Caco-2 (cell line): ENCODE measurements around the gene ENC1. TPM values are rescaled to one million over a fixed set of nuclear protein-coding genes. Genes with fewer than 3 reads are reported as not detected.

ENCODE experiments used
- BruUV-seq: library from RNA; stranded (reverse); fragments of 400-500 nt; replicated peaks from 2 replicates; lab custom pipeline; 2021; lab: Mats Ljungman, UMichigan
- CTCF ChIA-PET: fragments of 300-600 bp; sonication (Branson Sonifier 250); formaldehyde crosslinking; loops from one replicate; lab custom pipeline; 2022; ENCODE audit warnings: antibody characterized with exemption; lab: Charles Lee
- POLR2A ChIA-PET: fragments of 300-600 bp; sonication (Branson Sonifier 250); formaldehyde crosslinking; loops from one replicate; lab custom pipeline; 2022; ENCODE audit warnings: antibody characterized with exemption; lab: Charles Lee
- DNase-seq, 2 experiments: peaks; one replicate each; pipeline versions ENCODE4 v3.0.0 to v3.0.0-alpha.2; 2020 to 2022
- H3K27me3 ChIP-seq: replicated peaks from 2 replicates; pipeline ENCODE4 v1.6.0; 2011; ENCODE audit warnings: low read length; ENCODE audit not compliant: control insufficient read depth, insufficient read depth
- H3K36me3 ChIP-seq: 2 replicates; pipeline ENCODE4 v1.5.1; 2011; ENCODE audit warnings: low read length; ENCODE audit not compliant: control insufficient read depth, insufficient read depth
- H3K4me1 ChIP-seq: fragments of 250-450 bp; sonication (Bioruptor Pico); 2 replicates; pipeline ENCODE4 v1.5.1; 2020; ENCODE audit warnings: mild to moderate bottlenecking
- H3K4me3 ChIP-seq: 2 replicates; pipeline ENCODE4 v1.5.1; 2011; ENCODE audit warnings: low read depth, mild to moderate bottlenecking, control low read depth, low read length
- H3K9me3 ChIP-seq: fragments of 250-450 bp; sonication (Bioruptor Pico); 2 replicates; pipeline ENCODE4 v1.5.1; 2020; ENCODE audit warnings: mild to moderate bottlenecking, moderate library complexity
- H3K27ac Mint-ChIP-seq: one replicate; pipeline ENCODE4 v1.8.0; 2022; ENCODE audit warnings: mixed read lengths; ENCODE audit not compliant: unreplicated experiment
- H3K27me3 Mint-ChIP-seq: one replicate; pipeline ENCODE4 v1.8.0; 2022; ENCODE audit warnings: mixed read lengths; ENCODE audit not compliant: insufficient read depth, unreplicated experiment
- H3K36me3 Mint-ChIP-seq: one replicate; pipeline ENCODE4 v1.8.0; 2022; ENCODE audit warnings: mild to moderate bottlenecking, mixed read lengths; ENCODE audit not compliant: insufficient read depth, unreplicated experiment
- H3K4me1 Mint-ChIP-seq: one replicate; pipeline ENCODE4 v1.8.0; 2022; ENCODE audit warnings: low read depth, mixed read lengths; ENCODE audit not compliant: unreplicated experiment
- H3K4me3 Mint-ChIP-seq: one replicate; pipeline ENCODE4 v1.8.0; 2022; ENCODE audit warnings: mild to moderate bottlenecking, moderate library complexity, mixed read lengths; ENCODE audit not compliant: unreplicated experiment
- H3K9me3 Mint-ChIP-seq: one replicate; pipeline ENCODE4 v1.8.0; 2022; ENCODE audit warnings: mixed read lengths; ENCODE audit not compliant: unreplicated experiment
- CTCF ChIP-seq, 2 experiments: fragments of 200-600 bp in 1 of 2; IDR thresholded peaks; 1 replicate in 1 of 2; 2 replicates in 1 of 2; pipeline versions ENCODE4 v1.5.1 to v1.8.0; 2011 to 2022; ENCODE audit warnings: antibody characterized with exemption in 1 of 2, control low read depth in 1 of 2, inconsistent platforms in 1 of 2, low read depth in 1 of 2, low read length in 1 of 2, mild to moderate bottlenecking in 1 of 2, moderate library complexity in 1 of 2; ENCODE audit not compliant: insufficient read depth in 1 of 2, severe bottlenecking in 1 of 2, unreplicated experiment in 1 of 2
- intact Hi-C: fragments of 100-400 bp; cut with micrococcal nuclease; formaldehyde crosslinking; loops from one replicate; pipeline ENCODE4 v1.10.0; 2022; ENCODE audit not compliant: unreplicated experiment
- total RNA-seq: library from RNA; stranded (reverse); gene quantifications from 2 replicates; pipeline ENCODE4 v1.2.3, GENCODE V29; 2022

ENC1 gene
- total RNA-seq, 1 experiment from 2014 or later, result 92.7 TPM

GRCh38 chr5:74633695-74634094 lies 6.8 kb downstream of the ENC1 start:
- no TSS peak for BruUV-seq
- no peak overlapping the region for H3K27ac Mint-ChIP-seq
- intact Hi-C loops, result no loop called here
- ChIA-PET POLR2A (interaction anchor here (0.9 kb wide), 1 partner anchor 8 kb away, joined by 4 read pairs; no protein-coding TSS in a partner anchor), CTCF (interaction anchor here (0.7 to 1.2 kb wide), 2 partner anchors 17 to 223 kb away, joined by 3 read pairs; no protein-coding TSS in a partner anchor)
- DNase-seq, result no peak
- H3K9me3 Mint-ChIP-seq, result no peaks in the 10 kb centered on the region
- no peaks in the 10 kb centered on the region for H3K27me3 ChIP-seq
- H3K36me3 Mint-ChIP-seq, result peaks cover 100% of the 10 kb centered on the region
- H3K4me1 ChIP-seq, result peaks cover 67% of the 10 kb centered on the region
- no peak for TF ChIP-seq CTCF (IDR thresholded peaks at IDR 0.05; ENCODE audit: insufficient read depth in 1 of 2, low read depth in 1 of 2, low read length in 1 of 2, severe bottlenecking in 1 of 2, unreplicated experiment in 1 of 2)
- no peaks in the 10 kb centered on the region for H3K9me3 ChIP-seq
- peaks cover 22% of the 10 kb centered on the region for H3K36me3 ChIP-seq
- H3K4me1 Mint-ChIP-seq, result peaks cover 62% of the 10 kb centered on the region
- H3K27me3 Mint-ChIP-seq, result no peaks in the 10 kb centered on the region
- H3K4me3 ChIP-seq, result no peak overlapping the region
- no peak overlapping the region for H3K4me3 Mint-ChIP-seq

GRCh38 chr5:74632947-74633356 lies 7.6 kb downstream of the ENC1 start:
- intact Hi-C loops, result loop anchor here (1.0 kb wide), 4 partner anchors 7 to 52 kb away; partner anchors contain the start of gene ENC1
- DNase-seq, result peak in 1 of 2 experiments; percentile 62
- H3K36me3 Mint-ChIP-seq, result peaks cover 100% of the 10 kb centered on the region

More at GRCh38 chr5:74632947-74633356, 7.6 kb downstream of the ENC1 start:
- H3K27me3 Mint-ChIP-seq, result no peaks in the 10 kb centered on the region
- CTCF ChIA-PET, result interaction anchor here (0.8 to 1.2 kb wide), 2 partner anchors 7 to 17 kb away, joined by 3 read pairs; partner anchors contain the start of gene ENC1
- Histone ChIP-seq H3K27me3 (no peaks in the 10 kb centered on the region), H3K4me1 (peaks cover 74% of the 10 kb centered on the region), H3K36me3 (peaks cover 22% of the 10 kb centered on the region), H3K9me3 (no peaks in the 10 kb centered on the region), H3K4me3 (no peak overlapping the region)
- BruUV-seq, result no TSS peak
- no peak overlapping the region for H3K4me3 Mint-ChIP-seq
- H3K9me3 Mint-ChIP-seq, result no peaks in the 10 kb centered on the region
- H3K27ac Mint-ChIP-seq, result peak overlapping the region; percentile 91
- POLR2A ChIA-PET, result interaction anchor here (0.6 to 0.9 kb wide), 2 partner anchors 8 to 15 kb away, joined by 4 to 5 read pairs; partner anchors contain the start of gene ENC1
- TF ChIP-seq CTCF (IDR thresholded peaks at IDR 0.05; ENCODE audit: insufficient read depth in 1 of 2, low read depth in 1 of 2, low read length in 1 of 2, severe bottlenecking in 1 of 2, unreplicated experiment in 1 of 2), result no peak
- peaks cover 65% of the 10 kb centered on the region for H3K4me1 Mint-ChIP-seq
